GM18508 (cell line): ENCODE data around the gene KRT17.
"Not testable (repeated sequence)": the region's sequence is repeated elsewhere in the genome, so short reads cannot be mapped to it uniquely, and the experiment has no call there.

Experiments
- ATAC-seq: cut with Tn5 transposase; IDR thresholded peaks from one replicate; pipeline ENCODE4 v1.9.1; 2021; ENCODE audit warnings: moderate number of reproducible peaks; ENCODE audit not compliant: insufficient read depth, unreplicated experiment

KRT17 gene

GRCh38 chr17:41654678-41655607 lies 30.6 kb upstream of the KRT17 start:
- ATAC-seq: no peak

- no peak for ATAC-seq
These were observed 29.7 kb upstream of the KRT17 start for GRCh38 chr17:41653892-41654677.

GRCh38 chr17:41653421-41653820 lies 29.0 kb upstream of the KRT17 start:
- no peak for ATAC-seq

DNA sequence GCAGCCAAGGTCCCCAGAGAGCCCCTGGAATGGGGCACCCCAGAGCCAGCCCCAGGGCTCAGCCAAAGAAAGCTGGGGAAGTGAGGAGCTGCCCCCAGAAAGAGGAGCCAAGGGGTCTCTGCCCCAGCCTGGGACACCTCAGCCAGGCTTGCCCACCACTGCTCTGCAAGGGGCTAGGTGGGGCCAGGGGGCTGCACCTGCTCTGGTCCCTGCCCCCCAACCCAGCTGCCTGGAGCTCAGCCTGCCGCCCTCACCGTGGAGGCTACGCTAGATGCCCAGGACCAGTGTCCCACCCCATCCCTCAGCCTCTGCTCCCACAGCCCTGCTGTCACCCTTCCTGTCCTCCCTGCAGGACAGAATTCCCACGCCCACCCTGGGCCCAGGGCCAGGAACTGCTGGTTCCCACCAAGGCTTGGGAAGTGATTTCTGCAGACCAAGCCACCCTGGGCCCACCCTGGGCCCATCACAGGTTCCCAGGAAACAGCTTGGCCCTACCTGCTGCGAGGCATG lies 28.1 kb upstream of the KRT17 start:
- ATAC-seq: no peak

- no peak for ATAC-seq
These were observed 27.5 kb upstream of the KRT17 start for GRCh38 chr17:41651625-41652460.

GRCh38 chr17:41650794-41651624 lies 26.6 kb upstream of the KRT17 start:
- no peak for ATAC-seq

DNA sequence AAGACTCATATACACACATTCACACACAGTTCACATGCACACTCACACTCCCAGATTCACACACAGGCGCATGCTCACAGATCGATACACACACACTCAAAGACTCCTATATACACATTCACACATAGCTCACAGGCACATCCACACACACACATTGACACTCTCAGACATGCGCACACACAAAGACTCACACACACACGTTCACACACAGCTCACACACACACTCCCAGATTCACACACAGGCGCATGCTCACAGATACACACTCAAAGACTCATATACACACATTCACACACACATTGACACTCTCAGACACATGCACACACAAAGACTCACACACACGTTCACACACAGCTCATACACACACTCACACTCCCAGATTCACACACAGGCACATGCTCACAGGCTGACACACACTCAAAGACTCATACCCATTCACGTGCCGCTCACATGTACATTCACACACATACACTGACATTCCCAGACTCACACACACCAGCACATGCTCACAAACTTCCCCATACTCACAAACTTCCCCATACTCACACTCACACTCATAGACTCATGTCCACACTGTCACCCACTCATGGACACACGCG lies 25.6 kb upstream of the KRT17 start:
- no peak for ATAC-seq

GRCh38 chr17:41648411-41649195 lies 24.2 kb upstream of the KRT17 start:
- no peak for ATAC-seq

- ATAC-seq: no peak
These were observed 23.6 kb upstream of the KRT17 start for GRCh38 chr17:41647940-41648410.

DNA sequence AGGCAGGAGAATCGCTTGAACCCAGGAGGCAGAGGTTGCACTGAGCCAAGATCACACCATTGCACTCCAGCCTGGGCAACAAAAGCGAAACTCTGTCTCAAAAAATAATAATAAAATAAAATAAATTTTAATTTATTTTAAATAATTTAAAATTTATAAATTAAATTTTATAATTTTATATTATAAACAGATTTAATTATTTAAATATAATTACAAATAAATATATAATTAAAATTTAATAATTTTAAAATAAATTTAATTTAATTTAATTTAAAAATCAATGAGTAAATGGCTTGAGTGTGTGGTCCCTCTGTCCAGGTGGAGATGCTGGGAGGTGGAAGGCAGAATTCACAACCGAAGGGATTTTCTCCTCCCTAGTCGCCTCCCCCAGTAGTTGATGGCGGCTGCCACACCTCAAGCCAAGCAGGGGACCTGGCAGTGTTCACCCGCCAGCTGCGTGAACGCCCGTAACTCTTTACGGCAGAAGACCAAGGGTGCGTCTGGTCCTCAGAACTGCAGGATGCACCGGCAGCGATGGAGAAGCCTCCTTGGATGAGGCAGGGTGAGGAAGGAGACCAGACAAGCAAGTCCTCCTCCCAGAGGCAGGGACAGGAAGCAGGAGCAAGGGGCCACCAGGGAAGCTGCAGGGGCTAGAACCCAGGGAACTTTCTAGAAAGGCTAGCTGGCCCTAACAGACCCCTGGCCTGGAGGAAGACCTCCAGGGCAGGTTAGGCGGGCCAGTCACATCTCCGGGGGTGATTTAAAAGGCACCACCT lies 22.9 kb upstream of the KRT17 start:
- no peak for ATAC-seq

- ATAC-seq: no peak
These were observed 18.1 kb upstream of the KRT17 start for GRCh38 chr17:41642252-41643156.

DNA sequence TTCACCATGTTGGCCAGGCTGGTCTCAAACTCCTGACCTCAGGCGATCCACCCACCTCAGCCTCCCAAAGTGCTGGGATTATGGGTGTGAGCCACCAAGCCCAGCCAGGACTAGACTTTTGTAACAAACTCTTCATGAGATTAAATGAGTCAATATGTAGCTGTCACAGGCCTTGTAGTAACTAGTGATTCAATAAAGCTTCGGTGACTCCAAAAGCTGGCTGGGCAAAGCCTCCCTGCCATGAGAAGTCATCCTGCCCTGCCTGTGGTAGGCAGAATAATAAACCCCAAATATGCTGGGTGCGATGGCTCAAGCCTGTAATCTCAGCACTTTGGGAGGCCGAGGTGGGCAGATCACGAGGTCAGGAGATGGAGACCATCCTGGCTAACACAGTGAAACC lies 16.2 kb upstream of the KRT17 start:
- not testable (repeated sequence) for ATAC-seq

DNA sequence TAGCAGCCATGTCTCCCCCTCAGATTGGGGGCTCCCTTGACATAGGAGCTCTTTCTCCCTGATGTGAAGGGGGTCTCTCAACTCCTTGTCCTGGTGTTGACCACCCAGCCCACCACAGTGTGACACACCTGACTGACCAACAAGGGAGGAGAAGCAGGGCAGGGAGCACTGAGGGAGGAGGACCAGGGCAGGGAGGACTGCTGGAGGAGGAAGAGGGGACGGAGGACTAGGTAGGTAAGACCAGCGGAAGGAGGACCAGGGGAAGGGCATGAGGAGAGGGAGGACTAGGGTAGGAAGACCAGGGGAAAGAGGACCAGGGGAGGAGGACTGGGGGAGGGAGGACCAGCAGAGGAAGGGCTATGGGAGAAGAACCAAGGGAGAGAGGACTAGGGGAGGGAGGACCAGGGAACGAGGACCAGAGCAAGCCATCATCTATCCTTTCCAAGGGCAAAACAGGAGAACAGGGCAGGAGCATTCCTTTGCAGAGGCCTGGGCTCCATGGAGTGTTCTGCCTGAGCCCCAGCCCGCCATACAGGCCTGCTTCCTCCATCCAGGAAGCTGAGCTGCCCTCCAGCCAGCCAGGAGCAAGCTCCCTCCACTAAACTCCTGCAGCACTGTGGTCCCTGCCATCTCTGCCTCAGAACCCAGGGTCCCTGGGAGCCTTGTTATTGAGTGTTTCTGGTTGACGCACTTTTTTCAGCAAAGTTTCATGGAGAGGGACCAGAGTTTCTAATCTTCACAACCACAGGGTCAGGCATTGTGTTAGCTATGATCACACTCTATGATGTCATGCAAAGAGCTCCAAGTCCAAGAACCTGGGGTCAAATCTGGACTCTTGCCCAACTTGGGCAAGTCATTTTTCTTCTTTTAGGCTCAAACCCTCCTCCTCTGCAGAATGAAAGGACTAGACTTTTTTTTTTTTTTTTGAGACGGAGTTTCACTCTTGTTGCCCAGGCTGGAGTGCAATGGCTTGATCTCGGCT lies 15.4 kb upstream of the KRT17 start:
- no peak for ATAC-seq

GRCh38 chr17:41638941-41639340 lies 14.6 kb upstream of the KRT17 start:
- no peak for ATAC-seq

DNA sequence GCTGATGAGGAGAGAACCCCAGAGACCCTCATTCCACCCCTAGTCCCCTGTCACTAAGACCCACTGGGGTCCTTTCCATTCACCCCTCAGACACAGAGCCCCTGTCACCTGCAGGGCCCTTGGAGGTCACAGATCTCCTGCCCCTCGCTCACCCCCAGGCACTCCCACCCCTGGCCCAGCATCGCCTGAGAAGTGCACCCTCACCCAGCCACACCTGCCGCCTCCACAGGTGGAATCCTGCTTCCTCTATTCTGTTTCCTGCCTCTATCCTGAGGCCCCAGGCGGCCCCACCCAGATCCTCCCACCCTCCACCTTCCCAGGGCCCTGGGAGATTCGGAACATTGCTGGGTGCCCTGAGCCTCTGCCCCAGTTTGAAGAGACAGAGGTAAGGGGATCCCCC lies 13.8 kb upstream of the KRT17 start:
- ATAC-seq: no peak
